SK-N-DZ (cell line): Measurements from ENCODE around the gene LRRN1. TPM values are rescaled to one million over a fixed set of nuclear protein-coding genes. Genes with fewer than 3 reads are reported as not detected.

Experiments
- DNase-seq: peaks from one replicate; pipeline ENCODE4 v3.0.0-alpha.2; 2015; ENCODE audit warnings: low spot score
- polyA plus RNA-seq, 2 experiments: library from polyadenylated mRNA; depleted of rRNA; stranded (reverse); fragments of >200 nt; gene quantifications; 2 replicates each; pipeline ENCODE4 v1.2.3, GENCODE V29; 2014

Gene LRRN1
- 24.0 and 24.6 TPM in 2 replicates for polyA plus RNA-seq (2014; cell fraction: cytosol; rRNA removed)
- polyA plus RNA-seq (2014; cell fraction: nucleus; rRNA removed), result 26.5 and 31.3 TPM in 2 replicates

DNA sequence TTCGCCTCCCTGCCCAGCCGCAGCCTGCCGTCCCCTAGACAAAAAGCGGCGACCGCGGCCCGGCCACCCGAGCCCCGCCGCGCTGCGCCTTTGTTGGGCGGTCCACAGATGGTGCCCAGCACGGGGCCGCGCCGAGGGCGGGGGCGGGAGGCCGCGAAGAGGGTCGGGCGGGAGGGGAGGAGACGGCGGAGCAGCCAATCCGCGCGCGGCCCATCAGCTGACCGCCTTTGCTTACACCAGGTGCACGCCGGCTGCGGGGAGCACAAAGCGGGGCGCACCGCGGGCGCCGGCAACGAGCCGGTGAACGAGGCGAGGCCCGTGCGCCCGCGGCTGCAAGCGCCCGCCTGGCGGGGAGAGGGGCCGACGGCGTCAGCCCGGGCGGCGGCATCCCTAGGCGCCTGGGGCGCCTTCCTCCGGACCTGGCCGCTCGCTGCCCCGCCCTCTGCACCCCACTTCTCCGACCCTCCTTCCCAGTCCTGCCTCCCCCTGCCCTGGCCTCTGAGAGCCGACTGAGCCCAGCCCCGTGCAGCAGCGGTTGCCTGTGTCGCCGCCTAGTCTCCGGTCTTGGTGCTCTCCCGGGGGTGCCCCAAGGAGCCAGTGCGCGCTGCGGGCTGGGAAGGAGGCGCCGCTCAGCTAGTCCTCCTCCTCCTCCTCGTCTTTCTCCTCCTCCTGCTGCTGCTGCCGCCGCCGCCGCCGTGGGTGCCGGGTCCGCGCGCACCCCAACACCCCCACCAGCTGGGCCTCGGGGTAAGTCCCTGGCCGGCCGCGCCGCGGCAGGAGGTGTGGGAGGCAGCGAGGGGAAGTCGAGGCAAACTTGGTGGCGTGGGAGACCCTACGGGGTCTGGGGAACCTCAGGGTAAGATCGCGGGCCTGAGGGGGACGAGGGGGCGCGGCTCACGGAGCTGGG is at the start of gene LRRN1:
Gene LRRN1, plus strand, starts transcription at position 259 of the 907 bp plus-strand sequence. CDS start 45,211 bp downstream, outside the sequence.
- DNase-seq, result peak; percentile 89

DNA sequence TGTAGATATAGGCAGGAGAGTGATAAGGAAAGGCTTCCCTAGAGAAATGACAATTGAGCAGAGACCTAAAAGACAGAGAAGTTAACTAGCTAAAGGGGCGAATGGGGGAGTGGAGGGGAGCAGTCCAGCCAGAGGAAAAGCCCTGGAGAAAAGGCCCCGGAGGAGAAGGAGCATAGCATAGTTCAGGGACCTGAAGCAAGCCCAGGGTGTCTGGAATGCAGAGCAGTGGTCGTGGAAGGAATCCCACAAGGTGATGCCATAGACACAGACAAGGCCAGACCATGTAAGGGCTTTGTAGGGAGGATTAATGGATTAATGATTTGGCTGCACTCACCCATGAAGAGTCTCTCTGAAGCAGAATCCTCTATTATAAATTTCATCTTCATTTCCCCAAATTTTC is 45.8 kb upstream of the LRRN1 start:
- DNase-seq, result no peak

GRCh38 chr3:3765661-3766060 is 33.6 kb upstream of the LRRN1 start:
- no peak for DNase-seq

- DNase-seq, result no peak
These were observed 33.1 kb upstream of the LRRN1 start for GRCh38 chr3:3766140-3766539.

DNA sequence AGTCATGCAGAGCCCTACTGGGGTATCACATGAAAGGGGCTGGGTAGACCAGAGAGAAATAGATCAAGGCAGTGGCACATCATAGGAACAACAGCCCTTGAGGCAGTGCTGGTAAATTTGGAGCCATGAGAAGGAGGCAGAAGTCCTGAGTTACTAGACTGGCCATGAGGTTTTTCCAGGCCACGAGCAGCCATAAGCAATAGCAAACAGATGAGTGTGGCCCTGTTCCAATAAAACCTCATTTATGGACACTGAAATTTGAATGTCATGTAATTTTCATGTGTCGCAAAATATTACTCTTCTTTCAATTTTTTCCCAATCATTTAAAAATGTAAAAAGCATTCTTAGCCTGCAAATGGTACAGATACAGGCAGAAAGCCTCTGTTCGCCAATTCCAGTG is 28.1 kb upstream of the LRRN1 start:
- no peak for DNase-seq

- no peak for DNase-seq
These were observed 27.7 kb upstream of the LRRN1 start for GRCh38 chr3:3771567-3771966.

- no peak for DNase-seq
These were observed 26.9 kb upstream of the LRRN1 start for GRCh38 chr3:3772338-3772737.

DNA sequence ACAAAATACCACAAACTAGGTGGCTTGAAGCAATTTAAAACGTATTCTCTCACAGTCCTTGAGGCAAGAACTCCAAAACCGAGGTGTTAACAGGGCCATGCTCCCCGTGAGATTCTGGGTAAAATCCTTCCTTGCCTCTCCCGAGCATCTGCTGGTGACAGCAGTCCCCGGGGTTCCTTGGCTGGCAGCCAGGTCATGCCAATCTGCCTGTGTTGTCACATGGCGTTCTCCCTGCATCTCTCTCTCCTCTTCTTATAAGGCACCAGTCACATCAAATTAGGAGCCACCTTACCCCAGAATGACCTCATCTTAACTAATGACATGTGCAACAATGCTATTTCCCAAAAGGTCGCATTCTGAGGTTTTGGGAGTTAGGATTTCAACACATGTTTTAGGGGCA is 26.3 kb upstream of the LRRN1 start:
- no peak for DNase-seq

DNA sequence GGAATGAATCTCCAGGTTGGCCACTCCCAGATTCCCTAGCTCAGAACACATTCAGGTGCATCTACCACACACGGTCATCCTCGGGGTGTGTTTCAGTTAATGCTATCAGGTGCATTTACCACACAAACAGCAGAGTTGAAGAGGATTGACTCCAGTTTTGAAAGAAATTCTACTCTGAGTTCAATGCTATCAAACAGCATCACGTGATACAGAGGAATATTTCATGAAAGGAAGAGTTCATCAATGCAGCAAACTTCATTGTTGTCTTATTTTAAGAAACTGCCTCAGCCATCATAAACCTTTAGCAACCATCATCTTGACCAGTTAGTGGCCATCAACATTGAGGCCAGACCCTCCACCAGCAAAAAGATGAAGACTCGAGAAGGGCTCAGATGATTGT is 22.6 kb upstream of the LRRN1 start:
- DNase-seq, result no peak

- no peak for DNase-seq
These were observed 21.0 kb upstream of the LRRN1 start for GRCh38 chr3:3778216-3778615.

DNA sequence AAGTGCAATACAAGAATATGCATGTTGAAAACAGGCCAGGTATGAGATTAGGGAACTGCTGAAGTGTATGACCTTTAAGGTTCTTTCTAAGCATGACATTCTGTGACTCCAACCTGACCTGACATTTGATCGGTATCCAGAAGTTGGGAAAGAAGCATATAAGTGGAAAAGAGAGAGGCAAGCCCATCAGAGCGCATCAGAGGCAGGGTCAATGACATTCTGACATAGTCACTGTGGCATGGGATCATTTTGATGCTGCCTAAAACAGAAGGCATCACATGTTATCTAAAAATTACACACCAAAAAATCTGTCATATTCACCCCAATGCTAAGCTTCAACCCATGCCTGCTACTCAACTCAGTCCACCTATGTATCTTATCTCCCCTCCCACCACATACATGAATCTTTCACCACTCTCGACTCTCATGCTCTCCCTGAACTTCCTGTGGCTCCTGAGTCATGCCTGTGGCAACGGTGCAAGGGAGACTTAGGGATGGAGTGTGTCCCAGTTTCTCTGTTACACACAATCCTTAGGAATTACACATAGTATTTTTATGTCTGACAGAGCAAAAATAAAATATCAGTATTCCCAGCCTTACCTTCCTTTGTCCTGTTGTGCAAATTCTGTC is 20.5 kb upstream of the LRRN1 start:
- no peak for DNase-seq

DNA sequence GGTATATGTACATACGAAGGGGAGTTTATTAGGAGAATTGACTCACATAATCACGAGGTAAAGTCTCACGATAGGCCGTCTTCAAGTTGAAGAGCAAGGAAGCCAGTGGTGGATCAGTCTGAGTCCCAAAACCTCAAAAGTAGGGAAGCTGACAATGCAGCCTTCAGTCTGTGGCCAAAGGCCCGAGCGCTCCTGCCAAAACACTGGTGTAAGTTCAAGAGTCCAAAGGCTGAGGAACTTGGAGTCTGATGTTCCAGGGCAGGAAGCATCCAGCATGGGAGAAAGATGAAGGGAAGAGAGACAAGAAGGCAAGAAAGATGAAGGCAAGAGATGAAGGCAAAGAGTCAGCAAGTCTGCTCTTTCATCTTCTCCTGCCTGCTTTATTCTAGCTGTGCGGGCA is 16.8 kb upstream of the LRRN1 start:
- no peak for DNase-seq

DNA sequence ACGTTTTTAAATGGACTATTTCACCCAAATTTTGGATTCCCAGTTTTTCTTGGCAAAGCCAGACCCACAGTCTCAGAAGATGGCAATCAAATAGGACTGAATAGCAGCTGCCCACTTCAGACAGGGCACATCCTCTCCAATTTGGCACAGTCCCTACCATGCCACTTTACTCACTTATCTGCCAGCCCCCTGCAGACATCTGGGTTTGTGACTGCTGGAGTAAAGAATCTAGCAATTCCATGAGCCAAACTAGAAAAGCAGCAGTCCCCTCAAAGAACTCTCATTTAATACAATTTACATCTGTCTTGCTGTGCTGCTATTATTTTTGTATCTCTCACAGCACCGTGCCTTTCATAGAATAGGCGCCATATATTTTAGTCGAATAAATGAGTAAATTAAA is 16.0 kb upstream of the LRRN1 start:
- no peak for DNase-seq

DNA sequence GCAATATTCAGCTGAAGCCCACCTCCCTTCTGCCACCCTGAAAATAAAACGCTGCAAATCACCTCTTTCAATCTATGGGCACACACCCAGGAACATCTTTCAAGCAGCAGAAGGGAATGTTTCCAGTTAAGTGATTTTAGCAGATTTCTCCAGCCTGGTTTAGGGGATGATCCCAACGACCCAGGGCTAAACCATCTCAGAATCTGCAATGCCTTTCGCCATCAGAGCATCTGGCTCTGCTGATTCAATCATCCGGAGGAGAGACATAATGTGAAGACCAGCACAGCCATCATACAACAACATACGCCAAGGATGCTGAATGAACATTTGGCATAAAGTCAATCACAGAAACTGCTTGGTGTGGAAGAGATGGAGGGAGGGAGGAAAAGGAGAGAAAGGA is 15.5 kb upstream of the LRRN1 start:
- DNase-seq, result no peak

DNA sequence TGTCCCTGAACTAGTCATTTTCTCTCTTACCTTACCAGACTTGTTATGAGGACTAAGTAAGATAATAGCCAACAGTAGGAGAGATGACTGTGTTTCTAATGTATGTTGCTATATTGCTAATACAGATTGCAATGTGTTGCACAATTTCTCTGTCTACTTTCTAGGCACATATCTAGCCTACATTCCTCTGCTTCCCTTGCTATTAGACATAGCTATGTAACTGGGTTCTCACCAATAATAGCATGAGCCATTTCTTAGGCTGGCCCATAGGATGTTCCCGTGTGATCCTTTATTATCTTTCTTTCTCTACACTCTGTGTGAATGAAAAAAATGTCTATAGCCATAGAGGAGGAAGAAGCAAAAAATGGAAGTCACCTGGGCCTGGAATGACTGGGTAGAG is 6.8 kb upstream of the LRRN1 start:
- no peak for DNase-seq

DNA sequence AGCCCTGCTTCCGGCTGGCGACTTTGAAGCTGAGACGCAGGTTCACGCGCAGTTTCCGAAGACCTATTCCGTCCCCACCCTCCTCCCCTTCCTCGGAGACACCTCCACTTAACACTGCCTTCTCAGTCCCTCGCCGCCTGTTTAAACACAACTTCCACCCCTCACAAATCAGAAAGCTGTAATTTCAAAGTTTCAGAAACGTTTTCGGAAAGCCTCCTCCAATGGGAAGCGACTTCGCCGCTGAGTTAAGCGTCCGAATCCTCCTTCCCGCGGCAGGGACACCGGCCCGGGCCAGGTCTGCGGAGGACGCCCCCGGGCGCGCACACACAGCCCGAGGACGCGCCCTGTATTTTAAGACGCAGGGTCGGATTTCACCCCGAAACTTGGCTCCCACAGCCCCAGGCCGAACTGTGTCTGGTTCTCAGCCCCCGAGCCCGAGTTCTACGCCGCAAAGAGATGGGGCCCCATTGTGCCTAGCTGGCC is 559 bp upstream of the LRRN1 start:
- DNase-seq, result peak; percentile 61

- peak; percentile 34 for DNase-seq
These were observed 837 bp downstream of the LRRN1 start for GRCh38 chr3:3800080-3800455.

GRCh38 chr3:3800685-3801493 is 1.7 kb downstream of the LRRN1 start:
- peak; percentile 36 for DNase-seq

- no peak for DNase-seq
These were observed 2.2 kb downstream of the LRRN1 start for GRCh38 chr3:3801494-3801841.

DNA sequence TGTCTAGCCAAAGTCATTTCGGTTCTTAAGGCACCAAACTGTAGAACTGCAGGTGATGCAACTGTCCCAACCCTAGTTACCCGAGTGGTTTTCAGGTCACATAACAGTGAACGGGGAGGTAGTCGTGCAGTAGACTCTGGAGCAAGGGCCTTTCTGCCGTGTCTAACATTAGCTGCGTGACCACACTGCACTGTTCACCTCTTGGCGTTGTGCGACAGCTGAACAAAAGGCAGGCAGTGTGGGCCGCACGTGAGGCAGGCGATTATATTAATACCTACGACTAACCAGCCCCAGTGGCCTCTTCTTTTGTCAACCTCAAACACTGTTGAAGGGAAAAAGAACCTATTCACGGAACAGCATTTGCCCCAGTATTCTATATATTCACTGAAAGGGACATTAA is 2.8 kb downstream of the LRRN1 start:
- no peak for DNase-seq

DNA sequence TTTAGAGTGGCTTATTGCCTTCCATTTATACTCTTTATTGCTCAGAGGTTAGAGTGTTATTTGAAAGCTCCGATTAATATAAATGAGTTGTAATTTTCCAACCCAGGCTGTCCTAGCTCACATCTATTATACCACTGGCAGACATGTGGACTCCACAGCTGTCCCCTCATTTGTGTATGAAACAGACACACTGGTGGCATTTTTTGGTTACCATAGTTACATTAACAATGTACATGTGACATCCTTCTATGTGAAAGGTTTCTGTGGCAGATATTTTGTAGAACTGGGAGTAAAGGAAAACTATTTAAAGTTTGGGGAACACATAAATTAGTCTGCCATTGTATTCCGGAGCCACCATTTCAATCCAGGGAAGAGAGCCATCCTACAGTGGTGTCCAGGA is 5.3 kb downstream of the LRRN1 start:
- no peak for DNase-seq

DNA sequence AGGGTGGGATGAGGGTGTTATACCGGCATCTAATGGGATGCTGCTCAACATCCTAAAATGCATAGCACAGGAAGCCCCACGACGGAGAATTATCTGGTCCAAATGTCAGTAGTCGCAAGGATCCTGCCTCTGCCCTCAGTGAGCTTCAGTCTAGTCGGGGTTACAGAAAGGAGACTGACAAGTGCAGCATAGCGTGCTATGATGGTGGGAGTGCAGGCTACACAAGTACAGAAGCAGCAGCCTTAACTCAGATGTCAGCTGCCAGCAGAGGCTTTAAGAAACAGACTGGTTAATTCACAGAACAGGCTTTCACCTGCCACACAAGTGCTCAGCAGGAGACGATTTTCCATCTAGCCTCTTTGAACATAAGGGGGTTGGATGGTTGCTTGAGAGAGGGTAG is 6.9 kb downstream of the LRRN1 start:
- DNase-seq, result no peak
